GM18502 (cell line): Measurements from ENCODE around the gene BET1.

ENCODE experiments used
- ATAC-seq: cut with Tn5 transposase; IDR thresholded peaks from one replicate; pipeline ENCODE4 v1.9.1; 2021; ENCODE audit warnings: mild to moderate bottlenecking; ENCODE audit not compliant: unreplicated experiment, poor library complexity

The BET1 gene

DNA sequence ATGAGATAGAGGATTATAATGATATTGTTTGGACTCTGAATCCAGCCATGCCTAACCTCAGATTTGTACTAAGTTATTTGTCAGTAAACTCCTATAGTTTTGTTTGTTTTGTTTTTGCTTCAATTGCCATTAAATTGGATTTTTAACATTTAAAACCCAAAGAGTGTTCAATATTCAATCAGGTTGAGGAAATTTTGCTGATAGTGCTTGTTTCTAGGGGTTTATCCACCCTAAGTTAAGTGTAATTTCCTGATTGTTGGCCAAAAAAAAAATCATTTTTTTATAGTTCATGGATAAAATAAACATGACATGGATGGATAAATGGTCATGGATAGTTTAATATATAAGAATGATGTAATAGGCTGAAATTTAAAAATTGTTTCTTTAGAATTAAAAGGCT, 11.4 kb upstream of the BET1 start:
- no peak for ATAC-seq

DNA sequence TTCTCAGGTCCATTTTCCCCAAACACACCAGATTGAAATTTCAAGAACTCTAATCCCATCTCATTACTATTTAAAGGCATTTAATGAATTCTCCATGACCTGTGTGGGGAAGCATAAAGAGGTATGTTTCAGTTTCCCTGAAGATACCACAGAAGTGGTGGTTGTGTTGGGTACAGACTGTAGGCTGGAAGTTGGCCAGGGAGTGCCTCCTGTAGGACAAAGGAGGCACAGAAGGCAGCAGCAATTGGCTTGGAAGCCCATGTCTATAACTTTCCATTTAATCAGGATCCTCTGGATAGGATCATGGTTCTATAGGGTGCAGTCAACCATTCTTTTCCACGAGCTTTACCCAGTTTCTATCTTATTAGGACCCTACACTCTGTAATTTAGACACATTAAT, 8.6 kb upstream of the BET1 start:
- ATAC-seq, result no peak

DNA sequence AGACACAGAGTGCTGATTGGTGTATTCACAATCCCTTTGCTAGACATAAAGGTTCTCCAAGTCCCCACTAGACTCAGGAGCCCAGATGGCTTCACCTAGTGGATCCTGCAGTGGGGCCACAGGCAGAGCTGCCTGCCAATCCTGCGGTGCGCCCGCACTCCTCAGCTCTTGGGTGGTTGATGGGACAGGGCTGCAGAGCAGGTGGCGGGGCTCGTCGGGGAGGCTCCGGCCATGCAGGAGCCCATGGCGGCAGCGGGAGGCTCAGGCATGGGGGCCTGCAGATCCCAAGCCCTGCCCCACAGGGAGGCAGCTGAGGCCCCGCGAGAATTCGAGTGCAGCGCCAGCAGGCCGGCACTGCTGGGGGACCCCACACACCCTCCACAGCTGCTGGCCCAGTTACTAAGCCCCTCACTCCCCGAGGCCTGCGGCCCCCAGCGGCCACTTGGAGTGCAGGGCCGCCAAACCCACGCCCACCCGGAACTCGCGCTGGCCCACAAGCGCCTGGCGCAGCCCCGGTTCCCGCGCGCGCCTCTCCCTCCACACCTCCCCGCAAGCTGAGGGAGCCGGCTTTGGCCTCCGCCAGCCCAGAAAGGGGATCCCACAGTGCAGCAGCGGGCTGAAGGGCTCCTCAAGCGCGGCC, 7.7 kb upstream of the BET1 start:
- ATAC-seq, result no peak

DNA sequence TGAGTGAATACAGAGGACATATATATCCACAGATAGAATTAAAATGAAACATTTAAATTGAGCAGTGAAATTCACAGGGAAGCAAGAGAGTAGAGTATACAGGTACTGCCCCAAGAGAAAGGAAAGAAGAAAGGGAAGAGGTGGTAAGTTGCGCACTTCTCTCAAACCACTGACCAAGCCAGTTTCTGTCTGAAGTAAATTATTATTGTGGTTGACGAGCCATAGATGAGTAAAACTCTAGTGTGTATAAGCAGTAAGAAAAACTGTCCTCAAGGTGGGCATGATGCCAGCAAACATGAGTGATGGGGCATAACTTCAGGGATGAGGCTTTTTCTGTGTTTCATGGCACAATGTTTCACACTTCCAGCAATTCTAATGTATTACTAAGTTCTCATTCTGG, 4.4 kb upstream of the BET1 start:
- no peak for ATAC-seq

DNA sequence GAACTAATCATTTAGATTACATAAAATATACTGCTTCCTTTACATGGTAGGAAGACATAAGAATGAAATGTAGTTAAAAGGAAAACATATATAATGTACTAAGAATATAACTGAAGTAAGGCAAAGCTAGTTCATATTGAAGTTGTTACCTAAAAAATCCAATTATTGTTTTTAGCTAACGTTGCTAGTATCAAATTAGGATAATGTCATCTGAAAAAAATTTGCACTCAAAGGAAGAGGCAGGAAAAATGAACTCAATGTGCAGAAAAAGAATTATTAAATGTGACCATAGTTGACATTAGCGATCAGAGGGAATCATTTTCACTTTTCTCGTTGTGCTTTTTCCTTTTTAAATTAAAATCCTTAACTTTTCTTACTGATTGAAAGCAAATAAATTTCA, 1.6 kb upstream of the BET1 start:
- no peak for ATAC-seq

DNA sequence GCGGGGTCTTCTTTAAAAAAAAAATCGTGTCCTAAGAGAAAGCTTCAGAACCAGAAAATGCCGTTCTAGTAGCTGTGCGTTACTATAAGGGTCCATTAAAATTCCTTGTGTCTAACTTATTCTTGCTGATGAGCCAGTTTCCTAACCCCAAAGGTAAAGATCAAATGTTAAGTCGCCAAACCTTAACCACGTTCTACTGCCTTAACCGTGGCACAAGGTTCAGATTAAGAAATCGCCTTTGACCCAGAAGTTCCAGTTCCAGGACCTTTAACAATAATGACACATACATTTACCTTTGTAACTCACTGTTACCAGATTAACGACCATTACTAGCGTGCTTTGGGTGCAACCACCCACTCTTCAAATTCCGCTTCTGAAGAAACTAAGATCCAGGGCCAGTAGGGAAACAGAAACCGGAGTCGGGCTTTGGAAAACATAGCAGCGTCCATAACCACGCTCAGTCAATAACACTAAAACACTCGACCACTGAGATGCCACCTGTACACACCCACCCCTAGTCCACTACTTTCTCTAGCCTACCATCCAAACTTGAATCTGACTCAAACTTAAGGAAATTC, 620 bp downstream of the BET1 start:
- ATAC-seq, result peak; percentile 38

DNA sequence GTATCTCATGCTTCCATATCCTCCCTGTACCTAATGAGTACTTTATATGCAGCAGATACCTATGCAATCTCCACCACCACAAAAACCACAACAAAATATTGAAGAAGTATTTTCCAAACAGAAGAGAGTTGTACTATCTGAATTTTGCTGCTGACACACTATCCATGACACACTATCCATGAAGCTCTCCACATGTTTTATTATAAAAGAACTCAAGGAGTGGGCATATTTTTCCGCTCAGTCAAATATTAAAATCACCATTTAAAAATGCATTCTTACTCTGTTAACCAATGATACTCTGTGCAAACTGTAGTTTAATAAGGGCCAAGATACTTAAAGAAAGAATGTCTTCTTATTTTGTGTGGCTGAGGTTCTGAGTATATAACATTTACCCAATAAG, 2.8 kb downstream of the BET1 start:
- no peak for ATAC-seq

DNA sequence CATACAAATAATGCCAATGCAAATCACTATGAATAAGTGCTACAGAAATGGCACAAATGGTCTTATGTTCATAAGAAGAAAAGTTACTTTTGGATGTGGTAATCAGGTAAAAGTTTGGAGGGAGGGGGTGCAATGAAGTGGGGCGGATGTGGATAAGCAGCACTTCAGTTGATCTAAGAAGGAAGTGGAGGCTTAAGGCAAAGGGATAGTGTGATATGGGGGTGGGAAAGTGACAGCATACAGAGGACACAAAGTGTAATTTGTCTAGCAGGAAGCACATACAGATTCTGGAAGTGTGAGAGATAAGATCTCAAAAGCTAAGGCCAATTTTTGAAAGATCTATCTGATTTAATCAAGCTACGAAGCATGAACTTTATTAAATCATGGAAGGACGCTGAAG, 6.3 kb downstream of the BET1 start:
- ATAC-seq, result no peak

DNA sequence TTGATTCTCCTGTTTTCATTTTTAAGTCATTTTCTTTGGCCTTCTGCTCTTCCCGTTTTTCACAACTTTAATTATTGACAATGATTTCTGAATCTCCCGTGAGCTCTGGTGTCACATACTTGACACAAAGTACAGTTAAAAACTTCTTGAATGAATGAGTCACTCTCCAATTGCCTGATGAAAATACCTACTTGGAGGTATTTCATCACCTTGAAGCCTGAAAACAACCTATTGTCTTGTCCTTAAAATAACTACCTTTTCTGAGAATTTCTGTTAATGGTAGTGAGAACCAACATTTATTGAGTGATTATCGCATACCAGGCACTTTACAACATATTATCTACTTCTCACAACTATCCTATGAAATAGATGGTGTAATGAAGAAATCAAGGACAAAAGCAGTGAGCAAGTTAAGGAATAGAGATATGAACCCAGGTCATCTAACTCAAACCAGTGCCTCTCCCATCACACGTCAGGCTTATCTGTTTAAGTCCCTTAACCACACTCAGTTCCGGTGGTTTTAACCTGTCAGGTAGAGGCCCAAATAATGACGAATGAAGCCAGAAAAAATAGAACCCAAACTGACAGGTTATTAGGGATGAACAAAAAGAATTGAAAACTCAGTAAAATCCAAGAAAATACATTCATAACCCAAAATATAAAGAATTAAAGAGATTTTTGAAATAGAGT, 11.6 kb downstream of the BET1 start:
- ATAC-seq, result peak; percentile 93

DNA sequence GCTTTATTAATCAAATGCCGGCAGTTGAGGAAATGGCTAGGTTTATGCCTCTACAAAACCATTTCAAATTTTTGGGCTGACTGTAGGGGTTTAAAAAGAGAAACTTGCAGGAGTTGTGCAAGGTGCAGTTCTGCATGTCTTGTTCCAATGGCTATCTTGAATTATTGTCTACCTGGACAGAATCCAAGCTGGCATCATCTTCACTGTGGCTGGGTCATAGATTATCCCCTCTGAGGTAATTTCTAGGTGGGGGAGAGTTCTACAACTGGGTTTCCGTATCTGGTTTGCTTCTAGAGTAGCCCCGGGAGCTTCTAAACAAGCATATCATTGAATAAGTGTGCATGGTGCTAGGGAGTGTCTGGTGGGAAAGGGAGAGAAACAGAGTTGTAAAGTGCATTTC, 16.9 kb downstream of the BET1 start:
- ATAC-seq, result no peak

DNA sequence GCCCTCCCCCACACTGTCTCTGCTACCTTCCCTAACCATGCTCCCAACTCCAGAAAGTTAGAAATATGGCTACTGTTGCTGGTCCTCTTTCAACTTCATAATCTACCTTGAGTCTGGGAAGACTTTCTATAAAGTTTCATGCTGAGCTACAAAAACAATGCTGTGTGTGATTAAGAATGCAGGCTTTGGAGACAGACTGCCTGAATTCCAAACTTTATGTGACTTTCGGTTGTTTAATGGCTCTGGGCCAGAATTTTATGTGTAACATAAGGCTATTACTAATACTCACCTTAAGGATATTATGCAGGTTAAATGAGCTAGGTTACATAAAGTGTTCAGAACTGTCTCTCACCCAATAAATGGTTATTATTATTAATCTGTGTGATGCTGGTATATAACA, 19.1 kb downstream of the BET1 start:
- ATAC-seq, result no peak

DNA sequence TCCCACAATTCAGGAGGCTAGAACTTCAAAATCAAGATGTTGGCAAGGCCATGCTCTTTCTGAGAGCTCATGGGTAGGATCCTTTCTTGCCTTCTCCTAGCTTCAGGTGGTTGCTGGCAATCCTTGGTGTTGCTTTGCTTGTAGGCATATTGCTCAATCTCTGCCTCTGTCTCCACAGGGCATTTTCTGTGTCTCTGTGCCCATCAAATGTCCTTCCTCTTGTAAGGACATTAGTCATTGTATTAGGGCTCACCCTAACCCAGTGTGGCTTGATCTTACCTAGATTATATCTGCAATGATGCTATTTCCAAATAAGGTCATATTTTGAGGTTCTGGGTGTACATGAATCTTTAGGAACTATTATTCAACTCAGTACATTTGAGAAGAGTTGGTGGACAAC, 20.1 kb downstream of the BET1 start:
- no peak for ATAC-seq

DNA sequence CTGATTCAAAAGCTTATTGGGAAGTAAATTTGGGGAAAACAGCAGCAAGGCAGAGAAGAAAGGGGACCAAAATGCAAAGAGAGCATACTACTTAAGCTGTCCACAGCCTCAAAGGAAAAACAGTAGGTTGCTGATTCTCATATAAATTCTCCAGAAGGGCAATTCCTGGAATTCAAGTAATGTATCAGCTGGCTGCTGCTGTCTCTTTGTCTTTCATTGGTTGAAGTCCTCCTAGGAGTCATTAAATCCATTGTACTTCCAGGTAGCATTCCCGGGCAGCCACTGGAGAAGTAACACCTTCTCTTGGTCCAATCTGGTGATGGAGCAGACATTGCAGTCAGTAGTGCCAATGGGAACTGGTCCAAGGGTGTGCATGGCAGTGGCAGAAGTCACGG, 22.7 kb downstream of the BET1 start:
- no peak for ATAC-seq

DNA sequence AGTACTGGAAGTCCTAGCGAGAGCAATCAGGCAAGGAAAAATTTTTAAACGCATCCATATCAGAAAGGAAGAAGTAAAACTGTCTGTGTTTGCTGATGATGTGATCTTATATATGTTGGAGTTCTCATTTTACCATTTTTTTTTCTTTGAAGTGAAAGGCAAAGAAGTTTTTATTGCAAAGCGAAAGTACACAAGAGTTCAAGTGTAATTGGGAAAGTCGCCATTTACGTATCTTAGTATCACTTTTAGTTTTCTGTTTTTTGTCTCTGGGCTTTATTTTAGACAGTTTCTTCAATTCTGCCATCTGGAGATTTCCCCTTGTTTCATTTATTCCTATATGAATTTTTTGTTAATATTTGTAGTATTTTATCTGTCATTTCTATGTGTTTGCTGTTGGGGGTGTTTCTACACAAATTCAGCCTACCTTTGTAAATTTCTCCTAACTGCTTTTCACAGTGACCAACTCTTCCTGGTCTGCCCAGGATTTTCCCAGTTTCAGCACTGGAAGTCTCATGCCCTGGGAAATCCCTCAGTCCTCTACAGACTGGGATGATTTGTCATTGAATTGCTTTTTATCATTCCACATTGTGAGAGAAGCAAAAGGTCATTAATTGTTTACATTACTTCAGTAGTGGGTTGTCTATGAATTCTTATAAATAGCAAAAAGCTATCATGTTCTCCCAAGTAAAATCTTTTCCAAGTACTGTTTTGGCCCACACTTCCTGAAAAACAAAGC, 23.2 kb downstream of the BET1 start:
- no peak for ATAC-seq

DNA sequence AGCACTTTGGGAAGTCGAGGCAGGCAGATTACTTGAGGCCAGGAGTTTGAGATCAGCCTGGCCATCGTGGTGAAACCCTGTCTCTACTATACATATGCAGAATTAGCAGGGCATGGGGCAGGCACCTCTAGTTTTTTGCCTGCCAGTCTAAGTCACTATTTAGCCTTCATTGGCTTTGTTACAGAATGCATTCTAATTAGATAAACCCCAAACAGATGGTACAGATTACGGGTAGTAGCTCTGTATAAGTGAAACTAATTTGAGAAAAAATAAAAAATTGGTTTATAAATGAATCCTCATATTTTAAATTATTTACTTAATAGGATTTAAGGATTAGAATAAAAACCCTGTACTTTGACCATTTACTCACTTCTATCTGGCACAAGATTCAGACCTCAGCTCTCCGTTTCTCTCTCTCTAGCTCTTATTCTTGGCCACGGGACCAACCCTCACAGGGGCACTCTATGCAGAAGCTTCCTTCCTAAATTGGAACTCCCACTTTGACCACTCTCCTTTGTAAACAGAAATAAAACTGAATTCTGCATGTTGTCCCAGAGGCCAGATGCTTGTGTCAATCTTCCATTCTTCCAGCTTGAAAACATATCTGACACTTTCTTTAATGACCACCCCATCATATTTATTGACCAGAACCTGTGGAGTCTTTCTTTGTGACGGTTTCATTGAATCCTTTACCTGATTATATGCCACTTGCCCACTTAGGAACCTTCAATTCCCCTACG, 26.8 kb downstream of the BET1 start:
- ATAC-seq, result no peak

DNA sequence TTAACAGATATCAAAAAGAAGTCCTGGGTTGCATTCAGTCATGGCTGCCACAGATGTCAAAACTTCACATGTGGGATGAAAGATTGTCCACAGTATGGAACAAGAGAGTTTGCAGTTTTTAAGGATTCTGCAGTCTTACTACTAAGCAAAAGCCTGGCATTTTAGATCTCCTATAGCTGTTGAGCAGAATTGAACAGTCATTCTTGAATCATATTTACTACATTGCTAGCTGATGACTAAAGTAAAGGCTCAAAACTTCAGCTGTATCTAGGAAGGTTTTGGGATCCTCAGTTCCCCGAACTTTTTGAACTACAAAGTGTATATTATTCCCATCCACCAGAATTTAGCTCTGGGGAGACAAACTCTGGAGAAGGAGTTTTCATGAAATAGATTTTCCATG, 31.0 kb downstream of the BET1 start:
- no peak for ATAC-seq

DNA sequence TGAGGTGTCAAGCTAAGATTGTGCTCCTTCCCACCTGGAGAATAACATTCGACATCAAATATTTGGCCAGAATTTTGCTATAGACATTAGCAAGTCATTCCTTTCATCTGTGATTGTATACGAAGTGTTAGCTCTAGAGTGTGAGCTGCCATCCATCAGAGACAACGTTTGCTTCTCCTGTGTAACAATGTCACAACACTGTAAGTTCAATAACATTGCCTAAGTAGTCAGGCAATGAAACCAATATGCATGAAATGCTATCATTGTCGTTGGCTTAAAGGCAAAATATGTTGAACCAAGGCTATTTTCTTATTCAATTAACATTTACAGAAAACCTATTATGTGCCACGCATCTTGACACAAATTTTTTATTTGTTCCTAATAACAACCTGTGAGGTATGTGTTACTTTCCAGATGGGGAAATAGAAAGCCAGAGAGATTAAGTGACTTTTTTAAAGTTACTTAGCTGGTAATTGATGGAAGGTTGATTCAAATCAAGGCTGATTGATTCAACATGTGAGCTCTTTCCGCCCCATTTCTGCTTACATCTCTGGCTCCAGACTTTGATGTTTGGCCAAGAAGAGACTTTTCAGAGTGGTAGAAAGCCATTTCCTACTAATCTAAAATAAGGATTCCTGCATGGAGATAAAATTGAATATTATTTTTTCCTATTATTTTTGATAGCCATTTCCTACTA, 32.0 kb downstream of the BET1 start:
- ATAC-seq, result no peak

DNA sequence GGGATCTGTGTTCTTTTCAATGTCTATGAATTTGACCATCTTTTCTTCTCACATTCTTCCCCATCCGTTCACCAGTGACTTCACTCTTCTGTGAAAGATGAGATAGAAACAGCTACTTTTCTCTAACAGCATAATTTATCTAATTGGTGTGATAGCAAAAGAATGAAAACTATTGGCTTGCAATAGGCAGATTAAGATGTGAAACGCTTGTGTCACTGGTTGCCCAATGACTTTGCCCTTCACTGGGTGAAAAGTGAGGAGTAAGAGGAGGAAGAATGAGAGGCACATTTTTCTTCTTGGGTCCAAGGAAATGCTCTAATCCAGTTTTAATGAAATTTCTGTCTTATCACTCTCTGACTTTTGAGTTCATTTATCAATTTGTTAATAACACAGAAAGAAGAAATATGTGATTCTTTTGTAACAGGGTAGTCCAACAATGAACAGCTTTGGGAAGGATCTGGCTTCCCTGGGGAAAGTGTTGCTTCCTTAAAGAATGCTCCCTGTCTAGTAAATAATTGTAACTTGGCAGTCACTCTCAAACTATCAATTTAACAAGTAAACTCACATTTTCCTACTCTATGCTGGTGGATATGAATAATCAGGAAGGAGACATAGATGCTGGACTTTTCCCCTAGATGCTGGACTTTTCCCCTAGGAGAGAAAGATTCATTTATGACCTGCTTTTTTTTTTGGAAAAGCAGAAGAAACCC, 35.1 kb downstream of the BET1 start:
- no peak for ATAC-seq

DNA sequence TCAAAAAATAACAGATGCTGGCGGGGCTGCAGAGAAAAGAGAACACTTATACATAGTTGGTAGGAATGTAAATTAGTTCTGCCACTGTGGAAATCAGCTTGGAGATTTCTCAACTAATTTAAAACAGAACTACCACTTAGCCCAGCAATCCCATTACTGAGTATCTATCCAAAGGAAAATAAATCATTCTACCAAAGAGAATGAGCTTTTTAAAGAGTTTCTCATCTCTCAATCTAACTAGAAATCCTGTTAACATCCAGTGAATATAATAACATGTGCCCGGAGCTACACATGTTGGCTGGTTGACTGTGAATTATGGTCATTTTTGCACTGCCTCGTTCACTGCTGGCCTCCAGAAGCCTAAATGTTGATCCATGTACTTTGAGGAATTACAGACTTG, 39.3 kb downstream of the BET1 start:
- ATAC-seq, result no peak

DNA sequence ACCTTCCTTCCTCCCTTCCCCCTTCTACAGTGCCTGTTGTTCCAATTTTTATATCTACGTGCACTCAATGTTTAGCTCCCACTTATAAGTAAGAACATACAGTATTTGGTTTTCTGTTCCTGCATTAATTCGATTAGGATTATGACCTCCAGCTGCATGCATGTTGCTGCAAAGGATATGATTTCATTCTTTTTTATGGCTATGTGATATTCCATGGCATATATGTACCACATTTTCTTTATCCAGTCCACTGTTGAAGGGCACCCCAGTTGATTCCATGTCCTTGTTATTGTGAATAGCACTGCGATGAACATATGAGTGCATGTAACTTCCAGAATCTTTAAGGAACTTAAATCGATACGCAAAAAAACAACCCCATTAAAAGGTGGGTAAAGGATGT, 39.9 kb downstream of the BET1 start:
- ATAC-seq, result no peak
